AG08395 (cell line): Measurements from ENCODE around the gene RELL1.

Experiments used
- DNase-seq: peaks from one replicate; pipeline ENCODE4 v3.0.0; 2012; ENCODE audit warnings: mixed read lengths, low spot score

Gene RELL1

DNA sequence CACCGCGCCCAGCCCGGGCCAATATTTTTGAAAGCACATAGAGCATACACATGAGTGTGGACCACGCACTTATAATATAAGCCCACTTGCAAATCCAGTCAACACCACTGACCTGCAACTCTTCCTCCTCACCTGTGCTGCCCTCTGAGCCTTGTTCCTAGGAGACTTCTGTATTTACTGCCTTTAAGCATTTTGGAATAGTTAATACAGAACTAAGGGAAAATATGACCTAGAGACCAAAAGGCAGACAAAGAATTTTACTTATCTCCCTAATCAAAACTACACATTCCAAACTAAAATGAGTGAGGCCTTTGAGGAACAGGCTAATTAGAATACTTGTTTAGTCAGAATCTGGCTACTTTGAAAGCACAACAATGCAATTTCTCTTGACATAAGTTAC lies 89.1 kb downstream of the RELL1 start:
- DNase-seq = no peak

DNA sequence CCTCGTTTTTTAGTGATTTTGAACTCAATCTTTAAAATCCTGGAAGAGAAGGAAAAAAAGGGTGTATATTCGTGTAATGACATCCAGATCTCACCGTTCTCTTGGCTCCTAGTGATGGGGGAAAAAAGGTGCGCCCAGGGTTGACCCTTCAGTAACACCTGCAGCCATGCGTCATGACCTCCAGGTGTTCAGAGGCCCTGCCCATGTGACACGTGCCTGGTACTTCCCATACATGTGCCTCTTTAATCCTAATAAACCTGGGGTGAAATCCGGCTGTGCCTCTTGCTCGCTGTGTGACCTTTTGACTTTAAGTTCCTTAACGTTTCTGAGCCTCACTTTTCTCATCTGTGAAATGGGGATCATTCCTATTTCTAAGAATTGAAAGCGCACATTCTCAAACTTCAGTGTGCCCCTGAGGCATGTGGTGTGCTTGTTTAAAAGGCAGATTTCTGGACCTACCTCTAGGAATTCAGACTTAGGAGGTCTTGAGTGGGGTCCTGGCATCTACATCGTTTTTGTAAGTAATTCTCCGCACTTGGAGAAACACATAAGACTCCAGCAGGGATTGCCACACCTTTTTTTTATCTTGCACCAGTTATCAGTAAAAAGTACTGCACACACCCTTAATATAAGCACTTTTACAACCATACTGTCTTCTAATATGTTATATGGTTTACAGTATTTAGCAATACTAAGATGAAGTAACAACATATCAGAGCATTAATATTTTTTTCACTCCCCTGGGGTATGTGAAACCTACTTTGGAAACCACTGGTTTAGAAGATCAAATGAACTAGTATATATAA lies 90.1 kb downstream of the RELL1 start:
- no peak for DNase-seq

DNA sequence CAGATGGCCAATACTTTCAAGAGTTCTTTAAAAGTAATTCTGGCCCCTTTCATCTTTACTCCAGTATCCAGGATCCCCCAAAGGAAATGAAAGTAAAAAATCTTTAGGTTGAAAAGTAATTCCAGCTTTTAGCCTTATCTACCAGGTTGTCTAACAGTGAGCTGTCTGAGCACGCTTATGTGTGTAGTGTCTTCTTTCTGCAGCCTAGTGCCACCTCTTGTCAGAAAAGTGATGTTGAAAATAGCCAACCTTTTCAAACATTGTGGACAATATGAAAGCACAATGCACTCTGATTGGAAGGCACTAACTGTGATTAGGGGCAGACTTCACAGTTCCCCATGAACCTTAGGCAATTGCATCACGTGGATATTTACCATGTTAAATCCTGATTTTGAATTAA lies 92.1 kb downstream of the RELL1 start:
- DNase-seq = no peak

DNA sequence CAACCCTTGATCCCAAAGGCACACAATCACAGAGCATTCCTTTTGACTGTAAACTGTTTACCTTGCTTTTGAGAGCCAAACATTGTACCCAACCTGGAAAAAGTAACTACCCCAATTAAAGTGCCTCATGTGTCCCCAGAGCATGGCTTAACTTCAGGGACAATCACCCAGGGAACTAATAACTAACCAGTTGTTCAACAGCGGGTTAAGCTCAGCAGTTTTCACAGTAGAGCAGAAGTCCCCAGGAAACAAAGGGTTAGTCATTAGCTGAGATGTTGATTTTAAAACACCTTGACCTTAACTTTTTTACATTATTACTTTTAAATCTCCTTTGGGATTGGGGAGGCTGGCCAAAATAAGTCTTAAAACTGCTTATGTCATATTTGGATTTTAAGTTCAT lies 94.8 kb downstream of the RELL1 start:
- DNase-seq = no peak

DNA sequence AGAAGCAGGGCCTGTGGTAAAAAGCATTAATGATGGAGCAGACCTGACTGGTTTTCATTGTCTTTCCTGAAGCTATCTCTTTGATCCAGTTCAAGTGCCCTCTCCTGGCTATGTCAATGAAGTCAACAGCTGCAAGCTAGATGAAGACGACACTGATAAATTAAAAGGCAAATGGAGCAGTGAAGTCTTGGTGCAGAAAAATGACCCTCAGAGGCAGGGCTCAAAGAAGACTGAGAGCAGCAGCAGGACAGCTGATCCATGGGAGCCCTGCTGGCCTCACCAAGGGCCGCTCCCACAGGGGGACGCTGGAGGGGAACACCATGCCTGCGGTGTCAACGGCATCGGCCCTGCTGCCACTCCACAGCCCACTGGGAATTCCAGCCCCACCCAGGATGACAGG lies 96.2 kb downstream of the RELL1 start:
- DNase-seq = no peak

DNA sequence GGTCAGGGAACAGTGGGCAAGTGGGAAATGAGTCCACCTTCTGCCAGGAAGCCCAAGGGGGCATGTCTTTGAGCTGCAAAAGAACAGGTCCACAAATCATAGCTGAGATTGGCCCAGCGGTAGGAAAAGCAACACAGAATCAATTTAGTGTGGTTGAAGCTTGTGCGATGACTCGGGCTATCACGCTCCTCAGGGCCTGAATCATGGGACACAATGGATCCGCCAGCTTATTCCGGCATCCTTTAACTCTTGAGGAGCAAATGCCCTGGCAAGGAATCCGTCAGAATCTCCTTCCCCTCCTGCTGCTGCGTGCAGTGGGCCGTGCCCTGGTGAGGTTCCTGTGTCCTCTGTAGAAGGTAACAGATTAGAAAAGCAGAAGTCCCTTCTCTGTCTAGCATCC lies 98.0 kb downstream of the RELL1 start:
- DNase-seq = no peak

DNA sequence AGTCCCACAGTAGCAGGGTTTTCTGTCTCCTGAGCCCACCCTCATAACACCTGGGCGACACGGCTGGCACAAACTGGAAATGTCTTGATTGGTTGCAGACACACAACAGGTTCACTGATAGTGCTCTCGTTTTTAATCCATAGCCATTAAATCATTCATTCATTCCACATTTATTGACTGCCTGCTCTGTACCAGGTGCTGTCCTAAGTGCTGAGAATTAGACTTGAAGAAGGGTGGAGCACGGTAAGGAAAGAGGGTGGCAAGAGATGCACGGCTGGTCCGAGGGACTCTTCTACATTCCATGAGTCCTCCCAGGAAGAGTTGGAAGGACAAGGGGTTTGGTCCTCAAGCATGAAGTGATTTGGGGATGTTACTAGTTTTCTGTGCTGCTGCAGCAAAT lies 100.0 kb downstream of the RELL1 start:
- DNase-seq = no peak

DNA sequence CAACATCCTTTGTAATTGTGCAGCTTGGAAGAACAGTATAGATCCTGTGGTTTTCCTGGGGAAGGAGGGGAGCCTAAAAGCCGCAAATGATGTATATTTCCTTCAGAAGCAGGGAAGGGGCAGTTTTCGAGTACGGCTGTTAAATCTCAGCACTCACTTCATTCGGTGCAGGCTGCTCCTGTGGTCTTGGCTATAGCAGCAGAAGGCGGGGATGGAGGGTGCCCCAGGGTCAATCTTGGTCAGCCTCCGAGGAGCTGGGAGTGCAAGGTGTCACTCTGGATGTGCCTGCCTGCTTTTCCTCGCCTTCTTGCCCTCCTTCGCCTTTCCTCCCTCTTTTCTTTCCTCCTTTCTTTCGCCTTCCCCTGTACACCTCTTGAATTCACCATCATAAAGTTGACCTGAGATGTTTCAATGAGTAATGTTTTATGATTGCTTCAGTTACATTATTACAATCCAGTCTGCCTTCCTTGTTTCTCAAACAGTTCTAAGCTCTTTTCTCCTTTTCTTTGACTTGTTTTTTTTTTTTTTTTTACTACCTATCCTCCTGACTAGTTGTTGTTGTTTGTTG lies 101.6 kb downstream of the RELL1 start:
- no peak for DNase-seq

DNA sequence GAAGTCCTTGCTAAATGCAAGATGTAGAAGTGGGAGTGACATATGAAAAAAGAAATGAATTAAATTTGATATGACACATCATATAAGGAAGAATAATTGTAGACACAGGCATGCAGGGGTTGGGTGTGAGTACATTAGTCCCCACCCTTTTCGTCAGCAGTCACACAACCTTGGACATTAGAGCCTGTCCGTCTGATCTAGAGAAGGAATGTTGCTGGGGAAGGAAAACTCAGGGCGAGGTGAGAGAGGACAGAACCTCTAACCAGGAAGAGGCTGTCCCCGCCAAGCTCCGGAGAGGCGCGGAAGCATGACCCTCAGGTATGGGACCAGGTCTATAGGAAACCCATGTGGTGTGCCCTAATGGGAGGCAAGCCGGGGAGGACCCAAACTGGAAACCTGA lies 102.1 kb downstream of the RELL1 start:
- no peak for DNase-seq

DNA sequence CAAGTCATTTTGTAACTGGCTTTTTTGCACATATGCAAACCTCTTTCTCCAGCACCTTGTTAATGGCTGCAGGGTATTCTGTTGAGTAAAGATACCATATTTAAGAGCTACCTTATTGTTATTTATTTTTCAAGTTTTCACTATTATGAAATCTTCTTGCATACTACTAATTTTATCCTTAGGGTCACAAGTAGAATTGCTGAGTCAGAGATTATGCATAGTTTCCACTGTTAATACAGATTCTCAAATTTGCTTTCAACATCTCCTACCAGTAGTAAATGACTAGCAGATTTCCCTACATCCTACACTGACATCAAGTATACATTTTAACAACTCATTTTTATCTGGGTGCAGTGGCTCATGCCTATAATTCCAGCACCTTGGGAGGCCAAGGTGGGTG lies 112.6 kb downstream of the RELL1 start:
- no peak for DNase-seq

DNA sequence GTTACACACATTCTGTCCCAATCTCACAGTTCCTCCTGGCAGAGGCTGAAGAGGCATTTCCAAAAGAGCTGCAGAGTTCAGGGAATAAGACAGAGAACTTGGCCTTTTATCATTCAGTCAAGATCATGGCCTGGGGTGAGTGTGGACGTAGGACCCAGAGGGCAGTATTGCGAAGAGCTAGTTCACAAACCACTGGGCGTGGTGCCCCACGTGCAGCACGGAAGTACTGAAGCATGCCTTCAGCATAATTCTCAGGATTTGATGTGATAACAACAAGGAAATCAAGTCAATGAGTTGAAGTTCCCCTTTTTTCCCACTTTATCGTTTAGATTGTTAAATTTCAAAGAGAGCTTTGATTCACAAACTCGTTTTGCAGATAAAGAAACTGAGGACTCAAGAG lies 117.7 kb downstream of the RELL1 start:
- no peak for DNase-seq

DNA sequence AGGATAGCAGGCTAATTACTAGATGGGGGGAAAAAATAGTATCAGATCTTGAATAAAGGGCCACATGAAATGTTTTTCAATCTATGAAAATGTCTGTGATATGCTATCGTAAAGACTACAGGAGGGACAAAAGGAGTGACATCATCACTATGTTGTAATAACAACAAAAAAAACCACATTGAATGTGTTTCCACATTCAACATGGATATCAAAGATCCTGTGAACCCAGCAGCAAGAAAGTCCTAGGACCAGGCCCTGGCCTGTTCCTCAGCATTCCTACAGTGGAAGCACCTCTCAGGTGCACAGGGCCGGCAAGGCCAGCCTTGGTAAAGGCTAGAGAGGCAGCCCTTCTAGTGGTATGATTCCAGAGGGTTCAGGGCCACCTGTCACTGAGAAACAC lies 118.3 kb downstream of the RELL1 start:
- DNase-seq = no peak

DNA sequence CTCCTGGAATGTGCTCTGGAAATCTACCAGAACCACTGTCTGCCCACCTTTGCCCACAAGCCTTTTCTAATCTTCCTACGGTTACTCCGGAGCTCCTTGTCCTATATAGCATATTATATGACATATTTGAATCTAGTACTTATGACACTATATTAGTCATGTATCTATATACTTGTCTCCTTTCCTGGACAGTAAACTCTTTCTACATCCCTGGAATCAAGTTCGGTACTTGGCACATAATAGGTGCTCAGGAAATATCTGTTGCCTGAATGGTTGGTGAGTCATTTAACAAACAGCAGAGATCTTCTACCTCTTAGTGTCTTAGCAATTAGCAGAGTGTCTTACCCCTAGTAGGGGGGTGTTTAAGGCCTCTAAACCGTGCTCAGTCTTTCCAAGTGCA lies 123.6 kb downstream of the RELL1 start:
- DNase-seq = no peak

DNA sequence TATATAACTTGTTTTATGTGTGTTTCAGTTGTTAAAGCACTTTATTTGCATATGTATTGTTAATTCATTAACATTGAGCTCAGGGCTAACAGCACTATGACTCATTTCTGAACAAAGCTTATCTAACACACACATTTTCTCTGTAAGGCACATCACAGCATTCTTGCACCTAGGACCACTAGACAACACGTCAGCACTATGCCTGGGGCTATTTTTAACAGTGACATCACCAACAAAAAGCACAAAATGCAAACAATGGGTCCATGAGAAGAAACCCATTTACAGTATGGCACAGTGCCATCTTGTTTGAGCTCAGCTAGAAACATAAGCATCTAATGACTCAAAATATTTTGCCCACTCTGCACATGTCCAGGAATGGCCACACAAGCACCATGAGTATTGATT lies 124.4 kb downstream of the RELL1 start:
- no peak for DNase-seq

DNA sequence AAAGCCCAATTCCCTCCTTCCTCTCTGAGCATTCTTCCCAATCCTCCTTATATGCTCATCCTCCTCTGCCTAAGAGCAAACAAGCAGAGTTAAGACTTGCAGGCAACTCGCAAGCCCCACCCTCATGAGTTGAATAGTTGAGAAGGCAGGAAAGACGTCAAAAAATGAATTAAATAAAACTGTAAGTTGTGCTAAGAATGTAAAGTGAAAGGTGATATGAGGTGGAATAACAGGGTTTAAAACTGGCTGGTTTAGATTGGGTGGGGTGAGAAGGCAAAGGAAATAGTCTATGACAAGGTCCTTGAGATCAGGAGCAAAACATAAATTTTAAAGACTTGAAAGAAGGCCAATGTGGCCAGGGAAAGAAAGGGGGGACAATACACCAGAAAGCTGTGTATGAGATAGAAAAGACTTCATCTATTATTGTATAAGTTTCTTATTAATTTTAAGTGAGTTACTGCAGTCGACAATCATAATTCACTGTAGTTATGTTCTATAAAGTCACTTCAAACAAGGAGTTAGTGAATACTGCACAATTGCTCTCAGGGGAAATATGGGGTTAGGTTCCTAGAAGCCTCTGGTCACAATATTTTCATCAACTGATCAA lies 124.9 kb downstream of the RELL1 start:
- DNase-seq = no peak
